PC-3 (cell line): Measurements from ENCODE around the gene SVBP. TPM values are rescaled to one million over a fixed set of nuclear protein-coding genes. Genes with fewer than 3 reads are reported as not detected.

Experiments used
- ATAC-seq: fragments of 200-7000 bp; cut with Tn5 transposase; 2 replicates; pipeline ENCODE4 v1.9.1; 2020; ENCODE audit warnings: mild to moderate bottlenecking, moderate library complexity
- BruUV-seq: library from RNA; stranded (reverse); fragments of 400-500 nt; replicated peaks from 2 replicates; lab custom pipeline; 2021; lab: Mats Ljungman, UMichigan
- CTCF ChIA-PET: fragments of 300-600 bp; sonication (Branson Sonifier 250); formaldehyde crosslinking; loops from one replicate; lab custom pipeline; 2022; ENCODE audit warnings: antibody characterized with exemption; lab: Charles Lee
- POLR2A ChIA-PET: fragments of 300-600 bp; sonication (Branson Sonifier 250); formaldehyde crosslinking; loops from one replicate; lab custom pipeline; 2022; ENCODE audit warnings: antibody characterized with exemption; ENCODE audit not compliant: unreplicated experiment; lab: Charles Lee
- DNase-seq: peaks from one replicate; pipeline ENCODE4 v3.0.0-alpha.2; 2015
- H2AFZ ChIP-seq: fragments of 300-600 bp; sonication (generic); 2 replicates; pipeline ENCODE4 v1.6.0; 2016; ENCODE audit warnings: antibody characterized with exemption, low read length
- H3F3A ChIP-seq: fragments of 300-600 bp; sonication (generic); one replicate; pipeline ENCODE4 v1.6.0; 2017; ENCODE audit warnings: antibody characterized with exemption, low read length, control low read depth, mild to moderate bottlenecking; ENCODE audit not compliant: unreplicated experiment
- H3K27ac ChIP-seq: fragments of 300-600 bp; sonication (generic); 2 replicates; pipeline ENCODE4 v1.5.1; 2016; ENCODE audit warnings: mild to moderate bottlenecking, low read length
- H3K27me3 ChIP-seq: fragments of 300-600 bp; sonication (generic); 2 replicates; pipeline ENCODE4 v1.6.1; 2016; ENCODE audit warnings: low read length, mixed read lengths
- H3K36me3 ChIP-seq: fragments of 300-600 bp; sonication (generic); 2 replicates; pipeline ENCODE4 v1.6.1; 2016; ENCODE audit warnings: low read depth, mixed run types, low read length, mixed read lengths
- H3K4me1 ChIP-seq: fragments of 300-600 bp; sonication (generic); 2 replicates; pipeline ENCODE4 v1.5.1; 2016; ENCODE audit warnings: low read length; ENCODE audit not compliant: insufficient read depth
- H3K4me2 ChIP-seq: fragments of 300-600 bp; sonication (generic); 2 replicates; pipeline ENCODE4 v1.6.0; 2016; ENCODE audit warnings: low read length
- H3K4me3 ChIP-seq: fragments of 300-600 bp; sonication (generic); 2 replicates; pipeline ENCODE4 v1.5.1; 2016; ENCODE audit warnings: mild to moderate bottlenecking, low read length, mixed read lengths
- H3K79me2 ChIP-seq: fragments of 300-600 bp; sonication (generic); 2 replicates; pipeline ENCODE4 v1.6.1; 2017; ENCODE audit warnings: low read length, mixed read lengths
- H3K9ac ChIP-seq: fragments of 300-600 bp; sonication (generic); 2 replicates; pipeline ENCODE4 v1.6.0; 2016; ENCODE audit warnings: mild to moderate bottlenecking, low read length
- H3K9me2 ChIP-seq: fragments of 300-600 bp; sonication (generic); replicated peaks from 2 replicates; pipeline ENCODE4 v1.6.1; 2016; ENCODE audit warnings: mixed run types, low read length, mixed read lengths
- H3K9me3 ChIP-seq: fragments of 300-600 bp; sonication (generic); 2 replicates; pipeline ENCODE4 v1.6.1; 2016; ENCODE audit warnings: low read length, mixed read lengths
- H4K20me1 ChIP-seq: fragments of 300-600 bp; sonication (generic); 2 replicates; pipeline ENCODE4 v1.6.1; 2016; ENCODE audit warnings: low read length, mixed read lengths
- CTCF ChIP-seq: fragments of 300-600 bp; sonication (generic); conservative IDR thresholded peaks from 2 replicates; pipeline ENCODE4 v1.5.1; 2017; ENCODE audit warnings: antibody characterized with exemption, low read depth, mild to moderate bottlenecking, low read length
- EZH2 ChIP-seq: fragments of 300-600 bp; sonication (generic); IDR thresholded peaks from one replicate; pipeline ENCODE4 v1.6.1; 2017; ENCODE audit warnings: antibody characterized with exemption, mild to moderate bottlenecking, low read length; ENCODE audit not compliant: unreplicated experiment
- EZH2phosphoT487 ChIP-seq: fragments of 300-600 bp; sonication (generic); IDR thresholded peaks from 2 replicates; pipeline ENCODE4 v1.6.1; 2018; ENCODE audit warnings: mild to moderate bottlenecking, antibody characterized with exemption, low read length, borderline replicate concordance
- intact Hi-C: fragments of 100-400 bp; cut with micrococcal nuclease; formaldehyde crosslinking; loops from 2 replicates; pipeline ENCODE4 v1.9.0; 2023
- total RNA-seq: library from RNA; depleted of rRNA; stranded (reverse); fragments of >200 nt; gene quantifications from 2 replicates; pipeline ENCODE4 v1.2.3, GENCODE V29; 2014

Gene SVBP
- total RNA-seq, 1 experiment from 2014 or later, result 39.7 TPM

DNA sequence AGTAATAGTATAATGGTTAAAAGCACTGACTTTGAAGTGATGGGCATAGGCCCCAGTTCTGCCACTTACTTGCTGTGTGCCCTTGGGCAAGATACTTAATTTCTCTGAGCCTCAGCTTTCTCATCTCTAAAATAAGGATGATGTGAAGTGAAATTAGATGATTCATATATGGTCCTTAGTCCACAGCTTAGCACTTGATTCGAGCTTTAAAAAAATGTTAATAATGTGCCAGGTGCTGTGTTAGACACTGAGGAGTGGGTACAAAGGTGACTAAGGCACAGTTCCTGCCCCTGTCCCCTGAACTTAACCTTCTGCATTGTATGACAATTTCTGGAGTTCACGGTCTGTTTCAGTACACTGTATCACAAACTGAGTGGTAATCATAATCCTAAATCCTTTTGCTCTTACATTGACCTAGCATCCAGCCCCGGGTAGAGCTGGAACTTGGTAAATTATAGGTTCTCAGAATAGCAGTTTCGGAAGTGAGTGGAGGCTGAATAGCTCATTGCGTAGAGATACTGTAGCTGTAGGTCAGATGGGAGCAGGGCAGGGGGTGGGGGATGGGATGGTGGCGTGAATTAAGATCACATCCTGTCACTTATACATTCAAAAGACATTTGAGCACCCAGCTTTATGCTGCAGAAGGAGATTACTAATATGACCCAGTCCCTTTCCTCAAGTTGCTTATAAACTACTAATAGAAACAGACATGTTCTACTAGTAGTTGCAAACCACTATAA, 30.7 kb upstream of the SVBP start:
- CTCF ChIA-PET, result no interaction called here
- Histone ChIP-seq H3K4me1 (peaks cover 26% of the 10 kb centered on the region), H3F3A (no peaks in the 10 kb centered on the region), H2AFZ (no peak overlapping the region), H3K36me3 (peaks cover 6% of the 10 kb centered on the region; the same call in 1 of the 2 replicates), H3K9ac (no peak overlapping the region), H3K9me2 (no peaks in the 10 kb centered on the region), H3K79me2 (peaks cover 17% of the 10 kb centered on the region), H3K27ac (no peak overlapping the region), H3K9me3 (no peaks in the 10 kb centered on the region), H3K4me2 (peak overlapping the region; percentile 89), H4K20me1 (no peaks in the 10 kb centered on the region), H3K27me3 (no peaks in the 10 kb centered on the region), H3K4me3 (peak overlapping the region; percentile 79; the same call in 1 of the 2 replicates)
- intact Hi-C loops, result no loop called here
- ATAC-seq (no peak), DNase-seq (no peak)
- POLR2A ChIA-PET, result no interaction called here
- TF ChIP-seq EZH2 (no peak), CTCF (no peak), EZH2phosphoT487 (no peak)
- no TSS peak for BruUV-seq

GRCh38 chr1:42847111-42847595, 30.0 kb upstream of the SVBP start:
- no peak overlapping the region for H3K27ac ChIP-seq
- POLR2A ChIA-PET, result no interaction called here
- BruUV-seq, result TSS peak; percentile 29

More at GRCh38 chr1:42847111-42847595, 30.0 kb upstream of the SVBP start:
- Histone ChIP-seq H3K79me2 (peaks cover 17% of the 10 kb centered on the region), H3K4me2 (peak overlapping the region; percentile 89), H3K4me3 (peak overlapping the region; percentile 79), H2AFZ (peak overlapping the region; percentile 95), H3K27me3 (no peaks in the 10 kb centered on the region), H3K9me2 (no peaks in the 10 kb centered on the region), H3F3A (no peaks in the 10 kb centered on the region), H3K36me3 (peaks cover 6% of the 10 kb centered on the region; the same call in 1 of the 2 replicates), H3K9me3 (no peaks in the 10 kb centered on the region), H3K4me1 (peaks cover 23% of the 10 kb centered on the region), H4K20me1 (no peaks in the 10 kb centered on the region), H3K9ac (peak overlapping the region; percentile 80)
- ATAC-seq, result no peak
- intact Hi-C loops, result no loop called here
- DNase-seq, result no peak
- TF ChIP-seq CTCF, result no peak
- TF ChIP-seq EZH2, result no peak
- TF ChIP-seq EZH2phosphoT487, result no peak
- CTCF ChIA-PET, result no interaction called here
